Transverse colon (tissue), 4 donors: ENCODE results near the gene CAMTA1. TPM values are rescaled to one million over a fixed set of nuclear protein-coding genes. Genes with fewer than 3 reads are reported as not detected.
A peak's percentile ranks its signal among the peaks of the same experiment; 100 is the strongest.

ENCODE experiments used
- DNase-seq: peaks from one replicate; pipeline ENCODE4 v3.0.0-alpha.2; 2019
- H3K27ac ChIP-seq, 4 donors: fragments of 200-600 bp; sonication (generic); 2 replicates each; pipeline ENCODE4 v1.5.1; 2016 to 2018; ENCODE audit warnings: inconsistent platforms in 4 of 4
- H3K27me3 ChIP-seq: fragments of 200-600 bp; sonication (generic); 2 replicates; pipeline ENCODE4 v1.5.1; 2017; ENCODE audit warnings: inconsistent platforms
- H3K36me3 ChIP-seq, 4 donors: fragments of 200-600 bp; sonication (generic); 2 replicates each; pipeline ENCODE4 v1.5.1; 2017 to 2019; ENCODE audit warnings: inconsistent platforms in 4 of 4
- H3K4me1 ChIP-seq, 4 donors: fragments of 200-600 bp; sonication (generic); 2 replicates each; pipeline ENCODE4 v1.5.1; 2017 to 2020; ENCODE audit warnings: inconsistent platforms in 4 of 4
- H3K4me3 ChIP-seq, 4 donors: fragments of 200-600 bp; sonication (generic); 1 replicate in 1 of 4; 2 replicates in 3 of 4; pipeline versions ENCODE4 v1.5.1 to v1.6.1; 2017 to 2019; ENCODE audit warnings: inconsistent platforms in 4 of 4
- H3K9me3 ChIP-seq, 2 donors: fragments of 200-600 bp; sonication (generic); 2 replicates each; pipeline ENCODE4 v1.5.1; 2017 to 2019; ENCODE audit warnings: inconsistent platforms in 2 of 2
- CTCF ChIP-seq, 5 experiments: fragments of 200-600 bp in 3 of 5; fragments of 450-650 bp in 2 of 5; sonication (generic) in 3 of 5; IDR thresholded peaks; 1 replicate in 2 of 5; 2 replicates in 3 of 5; pipeline ENCODE4 v1.5.1; 2016 to 2017; ENCODE audit warnings: antibody characterized with exemption in 5 of 5, inconsistent platforms in 3 of 5, mild to moderate bottlenecking in 2 of 5, moderate library complexity in 1 of 5
- EP300 ChIP-seq: sonication (generic); formaldehyde crosslinking; IDR thresholded peaks from one replicate; pipeline ENCODE4 v1.6.1; 2017; ENCODE audit warnings: antibody characterized with exemption, low read depth
- POLR2A ChIP-seq: fragments of 450-650 bp; IDR thresholded peaks from one replicate; pipeline ENCODE4 v1.6.1; 2016; ENCODE audit warnings: antibody characterized with exemption, mild to moderate bottlenecking, moderate library complexity
- POLR2AphosphoS5 ChIP-seq, 3 donors: sonication (generic); formaldehyde crosslinking; IDR thresholded peaks; one replicate each; pipeline ENCODE4 v1.6.1; 2016; ENCODE audit warnings: antibody characterized with exemption in 3 of 3
- WGBS, 2 donors: methylation state at CpG; one replicate each; pipeline ENCODE4 v1.1.5; 2018; ENCODE audit warnings: low coverage in 1 of 2; 5-methylcytosine and 5-hydroxymethylcytosine counted together
- in situ Hi-C, 4 donors: fragments of 200-750 bp; cut with MboI; loops; one replicate each; pipeline versions ENCODE4 v1.15.0 to v1.15.1; 2017; ENCODE audit warnings: low sequenced_read_pairs in 3 of 4, low pct_ligation_motif_present in 1 of 4, low pct_unique_long_range_greater_than_20kb in 1 of 4
- intact Hi-C: fragments of 100-400 bp; cut with DNase I; formaldehyde crosslinking; loops from one replicate; pipeline ENCODE4 v1.15.1; 2023; ENCODE audit warnings: low total_unique reads
- total RNA-seq, 4 donors: library from RNA; depleted of rRNA; stranded (reverse); fragments of >200 nt; gene quantifications; one replicate each; pipeline ENCODE4 v1.1.0, GENCODE V29; 2016

Gene CAMTA1
- total RNA-seq, 4 donors from 2014 or later = 93.8 to 268 (median 130) TPM

GRCh38 chr1:7295946-7296345 is 510.7 kb downstream of the CAMTA1 start:
- 69 to 86% methylated on average over 3 to 6 of the region's 6 CpGs for WGBS, 2 donors
- intact Hi-C loops (no loop called here), in situ Hi-C loops (no loop called here)
- H3K4me1 ChIP-seq = peaks cover 9 to 30% (median 23%) of the 10 kb centered on the region in 4 donors
- H3K36me3 ChIP-seq = no peaks in the 10 kb centered on the region
- H3K9me3 ChIP-seq = no peaks in the 10 kb centered on the region
- TF ChIP-seq POLR2AphosphoS5 (IDR thresholded peaks at IDR 0.05) (no peak), CTCF (IDR thresholded peaks at IDR 0.05) (no peak), POLR2A (no peak), EP300 (no peak)
- no peak for DNase-seq
- no peaks in the 10 kb centered on the region for H3K27me3 ChIP-seq
- no peak overlapping the region for H3K27ac ChIP-seq
- no peak overlapping the region for H3K4me3 ChIP-seq

GRCh38 chr1:7296968-7297367 is 511.7 kb downstream of the CAMTA1 start:
- Histone ChIP-seq H3K27ac (no peak overlapping the region), H3K9me3 (no peaks in the 10 kb centered on the region), H3K4me3 (no peak overlapping the region), H3K36me3 (no peaks in the 10 kb centered on the region), H3K27me3 (no peaks in the 10 kb centered on the region), H3K4me1 (peaks cover 9 to 33% (median 28%) of the 10 kb centered on the region in 4 donors)
- intact Hi-C loops = no loop called here
- DNase-seq = no peak
- in situ Hi-C loops = no loop called here
- TF ChIP-seq POLR2A = no peak
- TF ChIP-seq EP300 = no peak
- no peak for TF ChIP-seq POLR2AphosphoS5 (IDR thresholded peaks at IDR 0.05)
- no peak for TF ChIP-seq CTCF (IDR thresholded peaks at IDR 0.05)

GRCh38 chr1:7298145-7298544 is 512.9 kb downstream of the CAMTA1 start:
- H3K27ac ChIP-seq = peak overlapping the region in 2 of 4 donors; percentile 70 to 76
- no peaks in the 10 kb centered on the region for H3K27me3 ChIP-seq
- H3K9me3 ChIP-seq = no peaks in the 10 kb centered on the region
- no peaks in the 10 kb centered on the region for H3K36me3 ChIP-seq
- 14 to 79% methylated on average over 1 to 4 of the region's 4 CpGs for WGBS, 2 donors
- DNase-seq = no peak
- in situ Hi-C loops = no loop called here
- TF ChIP-seq POLR2A (no peak), EP300 (no peak), POLR2AphosphoS5 (IDR thresholded peaks at IDR 0.05) (no peak)
- no peak overlapping the region for H3K4me3 ChIP-seq
- intact Hi-C loops = no loop called here
- H3K4me1 ChIP-seq = peaks cover 9 to 32% (median 28%) of the 10 kb centered on the region in 4 donors

- Histone ChIP-seq H3K27ac (peak overlapping the region; percentile 70 to 76 (median 74)), H3K9me3 (no peaks in the 10 kb centered on the region), H3K36me3 (no peaks in the 10 kb centered on the region), H3K4me3 (no peak overlapping the region), H3K27me3 (no peaks in the 10 kb centered on the region), H3K4me1 (peaks cover 9 to 32% (median 28%) of the 10 kb centered on the region in 4 donors)
- intact Hi-C loops = no loop called here
- DNase-seq = no peak
- in situ Hi-C loops = no loop called here
- 41% methylated on average over 4 of the region's 4 CpGs; no CpG with 5 or more reads in 1 of the 2 donors for WGBS, 2 donors
- TF ChIP-seq POLR2A (no peak), CTCF (IDR thresholded peaks at IDR 0.05) (no peak), EP300 (no peak), POLR2AphosphoS5 (IDR thresholded peaks at IDR 0.05) (no peak)
Observed at GRCh38 chr1:7298749-7299151, 513.5 kb downstream of the CAMTA1 start.

- Histone ChIP-seq H3K4me1 (peaks cover 9 to 32% (median 28%) of the 10 kb centered on the region in 4 donors), H3K27me3 (no peaks in the 10 kb centered on the region), H3K4me3 (no peak overlapping the region), H3K27ac (peak overlapping the region; percentile 70 to 76 (median 74)), H3K36me3 (no peaks in the 10 kb centered on the region), H3K9me3 (no peaks in the 10 kb centered on the region)
- WGBS, 2 donors = 27 to 67% methylated on average over 1 to 8 of the region's 8 CpGs
- DNase-seq = peak; percentile 54
- in situ Hi-C loops = no loop called here
- TF ChIP-seq POLR2A (no peak), CTCF (IDR thresholded peaks at IDR 0.05) (no peak), EP300 (no peak), POLR2AphosphoS5 (IDR thresholded peaks at IDR 0.05) (peak; percentile 27 to 61 (median 46))
- intact Hi-C loops = no loop called here
Observed at GRCh38 chr1:7299329-7299799, 514.1 kb downstream of the CAMTA1 start.
